Endothelial cell of umbilical vein (primary cell): ENCODE measurements around the gene CACNA1C. TPM values are rescaled to one million over a fixed set of nuclear protein-coding genes. Genes with fewer than 3 reads are reported as not detected.

Experiments used
- BruUV-seq: library from RNA; stranded (reverse); fragments of 400-500 nt; replicated peaks from 2 replicates; lab custom pipeline; 2021; lab: Mats Ljungman, UMichigan
- CTCF ChIA-PET: fragments of 300-600, 350-600 bp; sonication (Branson Sonifier 250); formaldehyde crosslinking; loops from one replicate; lab custom pipeline; 2021; ENCODE audit warnings: antibody characterized with exemption, inconsistent platforms; lab: Charles Lee
- POLR2A ChIA-PET: fragments of 300-600, 350-600 bp; sonication (Branson Sonifier 250); formaldehyde crosslinking; loops from one replicate; lab custom pipeline; 2021; ENCODE audit warnings: antibody characterized with exemption, inconsistent platforms; lab: Charles Lee
- DNase-seq: peaks from one replicate; pipeline ENCODE4 v3.0.0-alpha.2; 2011; ENCODE audit warnings: low read depth, low spot score
- FAIRE-seq: peaks from 2 replicates; lab custom pipeline; 2011; peaks lifted over from hg19 to GRCh38; lab: Jason Lieb, UNC
- H2AFZ ChIP-seq: 2 replicates; pipeline ENCODE4 v1.6.0; 2012; ENCODE audit warnings: low read depth, low read length, control low read depth, inconsistent platforms
- H3K27ac ChIP-seq: 2 replicates; pipeline ENCODE4 v1.5.1; 2011; ENCODE audit warnings: low read depth, mild to moderate bottlenecking, control low read depth, low read length, moderate library complexity; ENCODE audit not compliant: insufficient read depth
- H3K27me3 ChIP-seq, 2 experiments: 2 replicates each; pipeline versions ENCODE4 v1.6.0 to v1.6.1; 2011; ENCODE audit warnings: low read length in 2 of 2, mixed read lengths in 1 of 2; ENCODE audit not compliant: control insufficient read depth in 2 of 2, insufficient read depth in 2 of 2
- H3K36me3 ChIP-seq, 2 experiments: 2 replicates in 1 of 2; 3 replicates in 1 of 2; pipeline ENCODE4 v1.5.1; 2011; ENCODE audit warnings: low read length in 2 of 2, mild to moderate bottlenecking in 1 of 2, moderate library complexity in 1 of 2; ENCODE audit not compliant: control insufficient read depth in 2 of 2, insufficient read depth in 2 of 2; ENCODE audit errors: extremely low read depth in 1 of 2
- H3K4me1 ChIP-seq: 3 replicates; pipeline ENCODE4 v1.5.1; 2011; ENCODE audit warnings: mild to moderate bottlenecking, low read length; ENCODE audit not compliant: control insufficient read depth, insufficient read depth; ENCODE audit errors: extremely low read depth
- H3K4me2 ChIP-seq: 2 replicates; pipeline ENCODE4 v1.6.1; 2011; ENCODE audit warnings: low read length, control low read depth, mixed read lengths; ENCODE audit not compliant: insufficient read depth
- H3K4me3 ChIP-seq, 3 experiments: fragments of 200-600 bp in 1 of 3; sonication (generic), shearing (Covaris generic) in 1 of 3; replicated peaks in 1 of 3; 2 replicates each; pipeline ENCODE4 v1.5.1; 2011 to 2016; ENCODE audit warnings: control low read depth in 3 of 3, low read length in 3 of 3, mild to moderate bottlenecking in 2 of 3, inconsistent platforms in 1 of 3, low read depth in 1 of 3, moderate library complexity in 1 of 3; ENCODE audit not compliant: insufficient read depth in 1 of 3
- H3K79me2 ChIP-seq: 2 replicates; pipeline ENCODE4 v1.6.0; 2012; ENCODE audit warnings: low read length, inconsistent platforms; ENCODE audit not compliant: control insufficient read depth, insufficient read depth
- H3K9ac ChIP-seq: replicated peaks from 2 replicates; pipeline ENCODE3; 2011; ENCODE audit warnings: low read length, control low read depth; ENCODE audit not compliant: insufficient read depth; ENCODE audit errors: extremely low read depth
- H3K9me1 ChIP-seq: replicated peaks from 3 replicates; pipeline ENCODE4 v1.6.0; 2011; ENCODE audit warnings: mild to moderate bottlenecking, low read length; ENCODE audit not compliant: control insufficient read depth, insufficient read depth; ENCODE audit errors: extremely low read depth
- H3K9me3 ChIP-seq: replicated peaks from 2 replicates; pipeline ENCODE4 v1.5.1; 2012; ENCODE audit warnings: low read length, inconsistent platforms; ENCODE audit not compliant: control insufficient read depth, insufficient read depth
- H4K20me1 ChIP-seq: replicated peaks from 2 replicates; pipeline ENCODE3; 2011; ENCODE audit warnings: mild to moderate bottlenecking, low read length; ENCODE audit not compliant: control insufficient read depth, insufficient read depth; ENCODE audit errors: extremely low read depth
- EZH2 ChIP-seq: IDR thresholded peaks from 2 replicates; pipeline ENCODE4 v1.6.1; 2012; ENCODE audit warnings: borderline replicate concordance, low read depth, mild to moderate bottlenecking, moderate library complexity, low read length, inconsistent platforms; ENCODE audit not compliant: severe bottlenecking
- FOS ChIP-seq: IDR thresholded peaks from 2 replicates; pipeline ENCODE4 v1.6.1; 2011; ENCODE audit warnings: mild to moderate bottlenecking, low read length, moderate library complexity, borderline replicate concordance; ENCODE audit not compliant: insufficient read depth
- GATA2 ChIP-seq: IDR thresholded peaks from 2 replicates; pipeline ENCODE4 v1.7.0; 2011; ENCODE audit warnings: low read depth, mild to moderate bottlenecking, moderate library complexity, mixed read lengths, low read length; ENCODE audit not compliant: insufficient read length, insufficient read depth
- JUN ChIP-seq: IDR thresholded peaks from 2 replicates; pipeline ENCODE4 v1.6.1; 2011; ENCODE audit warnings: borderline replicate concordance, low read depth; ENCODE audit not compliant: insufficient read length, insufficient read depth
- MYC ChIP-seq: IDR thresholded peaks from one replicate; pipeline ENCODE4 v1.6.1; 2011; ENCODE audit warnings: mild to moderate bottlenecking, low read depth, low read length
- POLR2A ChIP-seq: IDR thresholded peaks from 2 replicates; pipeline ENCODE4 v1.6.1; 2012; ENCODE audit warnings: low read depth, mild to moderate bottlenecking, control low read depth, low read length
- POLR2AphosphoS5 ChIP-seq: IDR thresholded peaks from 2 replicates; pipeline ENCODE4 v1.6.1; 2012; ENCODE audit warnings: low read depth, mild to moderate bottlenecking, control low read depth, low read length, moderate library complexity; ENCODE audit not compliant: insufficient read depth
- dilution Hi-C: fragments of 300-500 bp; cut with MboI; formaldehyde crosslinking; loops from one replicate; pipeline ENCODE4 v1.15.0; 2019; ENCODE audit warnings: low sequenced_read_pairs; ENCODE audit not compliant: extremely low pct_ligation_motif_present
- intact Hi-C: fragments of 100-400 bp; cut with micrococcal nuclease; formaldehyde crosslinking; loops from one replicate; pipeline ENCODE4 v1.10.0; 2022
- polyA plus RNA-seq, 4 experiments: library from polyadenylated mRNA; depleted of rRNA in 3 of 4; stranded (reverse) in 3 of 4; unstranded in 1 of 4; fragments of >200 nt; gene quantifications; 2 replicates each; pipeline versions ENCODE4 v1.2.1 to v1.2.3, GENCODE V29; 2011 to 2012; ENCODE audit warnings: missing spikeins in 1 of 4
- total RNA-seq: library from RNA; stranded (reverse); gene quantifications from 2 replicates; pipeline ENCODE4 v1.2.3, GENCODE V29; 2021
- TF ChIP-seq, protein P1 (sequence below): IDR thresholded peaks from 2 replicates; pipeline ENCODE4 v1.6.1; 2011; ENCODE audit not compliant: insufficient read depth, insufficient read length
- TF ChIP-seq, protein P2 (sequence below), 2 donors: IDR thresholded peaks; 1 replicate in 1 of 2; 2 replicates in 1 of 2; pipeline ENCODE4 v1.5.1; 2011; ENCODE audit warnings: low read length in 2 of 2, mild to moderate bottlenecking in 2 of 2, moderate library complexity in 2 of 2, control low read depth in 1 of 2, inconsistent platforms in 1 of 2, low read depth in 1 of 2; ENCODE audit not compliant: insufficient read depth in 1 of 2; ENCODE audit errors: extremely low read depth in 1 of 2

The CACNA1C gene
- total and polyA plus RNA-seq, 2 donors (not counting 3 experiments of a cell fraction or from before 2014, with no cell fraction given) = not detected

DNA sequence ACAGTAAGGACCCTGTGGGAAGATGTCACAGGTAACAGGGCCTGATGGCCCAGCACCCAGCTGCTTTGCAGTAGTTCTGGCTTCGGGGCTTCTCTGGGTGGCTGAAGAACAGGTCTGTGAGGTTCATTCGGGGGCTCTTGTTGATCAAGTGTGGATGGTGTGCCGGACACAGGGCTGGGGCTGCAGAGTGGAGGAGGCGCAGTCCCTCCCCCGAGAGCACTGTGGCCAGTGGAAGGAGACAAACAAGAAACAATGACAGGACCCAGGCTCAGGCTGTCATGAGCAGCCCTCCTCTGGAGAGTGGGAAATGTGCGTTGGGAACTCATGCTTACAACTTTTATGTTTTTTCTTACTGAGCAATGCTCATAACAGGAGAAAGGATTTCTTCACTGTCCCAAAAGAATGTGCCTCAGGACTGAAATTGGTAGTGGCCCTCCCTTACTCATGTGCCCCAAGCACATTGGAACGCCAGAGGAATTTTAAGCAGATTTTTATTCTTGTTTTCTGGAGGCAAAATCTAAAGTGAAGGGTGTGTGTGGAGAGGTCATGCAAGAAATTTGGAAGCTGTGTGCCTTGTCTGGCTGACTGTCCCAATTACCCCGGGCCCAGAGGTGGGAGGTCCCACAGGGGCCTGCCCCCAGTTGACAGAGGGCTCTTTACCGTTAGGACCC, 233.8 kb downstream of the CACNA1C start:
- Histone ChIP-seq H3K36me3 (no peaks in the 10 kb centered on the region), H3K4me3 (no peak overlapping the region), H3K79me2 (no peaks in the 10 kb centered on the region), H4K20me1 (no peaks in the 10 kb centered on the region), H3K27me3 (peaks cover 2 to 5% of the 10 kb centered on the region in 2 experiments), H2AFZ (no peak overlapping the region), H3K4me1 (no peaks in the 10 kb centered on the region), H3K27ac (no peak overlapping the region), H3K4me2 (no peak overlapping the region), H3K9ac (no peak overlapping the region), H3K9me3 (no peaks in the 10 kb centered on the region), H3K9me1 (no peaks in the 10 kb centered on the region)
- no TSS peak for BruUV-seq
- CTCF ChIA-PET = no interaction called here
- no peak for FAIRE-seq
- dilution Hi-C loops (no loop called here), intact Hi-C loops (loop anchor here (10.0 kb wide), 1 partner anchor 232 kb away; the partner anchor contains the start of gene CACNA1C)
- no peak for TF ChIP-seq JUN
- TF ChIP-seq, protein P1, sequence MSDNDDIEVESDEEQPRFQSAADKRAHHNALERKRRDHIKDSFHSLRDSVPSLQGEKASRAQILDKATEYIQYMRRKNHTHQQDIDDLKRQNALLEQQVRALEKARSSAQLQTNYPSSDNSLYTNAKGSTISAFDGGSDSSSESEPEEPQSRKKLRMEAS = no peak
- TF ChIP-seq POLR2A = no peak
- TF ChIP-seq POLR2AphosphoS5 = no peak
- TF ChIP-seq GATA2 = no peak
- TF ChIP-seq MYC = no peak
- TF ChIP-seq EZH2 = no peak
- TF ChIP-seq FOS = no peak
- TF ChIP-seq, protein P2, sequence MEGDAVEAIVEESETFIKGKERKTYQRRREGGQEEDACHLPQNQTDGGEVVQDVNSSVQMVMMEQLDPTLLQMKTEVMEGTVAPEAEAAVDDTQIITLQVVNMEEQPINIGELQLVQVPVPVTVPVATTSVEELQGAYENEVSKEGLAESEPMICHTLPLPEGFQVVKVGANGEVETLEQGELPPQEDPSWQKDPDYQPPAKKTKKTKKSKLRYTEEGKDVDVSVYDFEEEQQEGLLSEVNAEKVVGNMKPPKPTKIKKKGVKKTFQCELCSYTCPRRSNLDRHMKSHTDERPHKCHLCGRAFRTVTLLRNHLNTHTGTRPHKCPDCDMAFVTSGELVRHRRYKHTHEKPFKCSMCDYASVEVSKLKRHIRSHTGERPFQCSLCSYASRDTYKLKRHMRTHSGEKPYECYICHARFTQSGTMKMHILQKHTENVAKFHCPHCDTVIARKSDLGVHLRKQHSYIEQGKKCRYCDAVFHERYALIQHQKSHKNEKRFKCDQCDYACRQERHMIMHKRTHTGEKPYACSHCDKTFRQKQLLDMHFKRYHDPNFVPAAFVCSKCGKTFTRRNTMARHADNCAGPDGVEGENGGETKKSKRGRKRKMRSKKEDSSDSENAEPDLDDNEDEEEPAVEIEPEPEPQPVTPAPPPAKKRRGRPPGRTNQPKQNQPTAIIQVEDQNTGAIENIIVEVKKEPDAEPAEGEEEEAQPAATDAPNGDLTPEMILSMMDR (IDR thresholded peaks at IDR 0.05; ENCODE audit: extremely low read depth in 1 of 2, insufficient read depth in 1 of 2, low read depth in 1 of 2, low read length in 2 of 2) = no peak
- no peak for DNase-seq
- POLR2A ChIA-PET = no interaction called here
